SK-N-SH treated with all-trans-retinoic acid at 6 μM for 48 hours (cell line): ENCODE measurements around the gene IL17C.

ENCODE experiments used
- ARNTL ChIP-seq: fragments of 450-650 bp; formaldehyde crosslinking; IDR thresholded peaks from 2 replicates; pipeline ENCODE4 v1.5.0; 2020; ENCODE audit warnings: low read depth, mild to moderate bottlenecking, moderate library complexity, borderline replicate concordance
- PATZ1 ChIP-seq: fragments of 250-450 bp; sonication (Bioruptor Pico); IDR thresholded peaks from 2 replicates; pipeline ENCODE4 v1.8.0; 2020; ENCODE audit warnings: mild to moderate bottlenecking, moderate library complexity, borderline replicate concordance
- TSHZ2 ChIP-seq: fragments of 250-450 bp; sonication (Bioruptor Pico); IDR thresholded peaks from 2 replicates; pipeline ENCODE4 v1.5.0; 2020; ENCODE audit warnings: mild to moderate bottlenecking, moderate library complexity
- ZFP30 ChIP-seq: fragments of 450-650 bp; formaldehyde crosslinking; IDR thresholded peaks from 2 replicates; pipeline ENCODE4 v1.5.0; 2022; ENCODE audit warnings: mild to moderate bottlenecking, moderate library complexity
- ZNF565 ChIP-seq: fragments of 450-650 bp; formaldehyde crosslinking; conservative IDR thresholded peaks from 2 replicates; pipeline ENCODE4 v1.5.0; 2020; ENCODE audit warnings: low read depth, mild to moderate bottlenecking, moderate library complexity

GRCh38 chr16:88662222-88662842, 24.0 kb downstream of the IL17C start:
- TF ChIP-seq ZFP30: no peak
- no peak for TF ChIP-seq ZNF565 (CRISPR knock-in tag)
- TF ChIP-seq PATZ1 (CRISPR knock-in tag): no peak
- TF ChIP-seq TSHZ2: no peak
- TF ChIP-seq ARNTL (CRISPR knock-in tag): no peak
